ENCODE data around the gene ARG2.

The ARG2 gene

DNA sequence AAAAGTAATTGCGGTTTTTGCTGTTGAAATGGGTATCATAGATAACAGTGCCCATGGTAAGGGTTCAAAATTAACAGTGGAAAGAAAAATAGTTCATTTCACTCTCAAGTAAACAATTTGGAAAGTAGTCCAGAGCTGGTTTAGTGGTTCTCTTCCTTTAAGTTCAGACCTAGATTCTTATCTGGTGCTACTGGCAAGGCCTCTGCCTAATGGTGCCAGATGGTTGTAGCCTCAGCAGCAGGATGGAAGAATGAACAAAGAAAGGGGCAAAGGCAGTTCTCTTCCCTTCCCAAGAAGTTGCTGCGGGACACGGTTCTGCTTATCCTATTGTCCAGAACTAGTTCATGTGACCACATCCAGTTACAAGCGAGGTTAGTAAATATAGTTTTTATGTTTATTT is 10.5 kb downstream of the ARG2 start:
- in situ Hi-C loops (cut with MboI; ENCODE audit: low sequenced_read_pairs) = no loop called here

DNA sequence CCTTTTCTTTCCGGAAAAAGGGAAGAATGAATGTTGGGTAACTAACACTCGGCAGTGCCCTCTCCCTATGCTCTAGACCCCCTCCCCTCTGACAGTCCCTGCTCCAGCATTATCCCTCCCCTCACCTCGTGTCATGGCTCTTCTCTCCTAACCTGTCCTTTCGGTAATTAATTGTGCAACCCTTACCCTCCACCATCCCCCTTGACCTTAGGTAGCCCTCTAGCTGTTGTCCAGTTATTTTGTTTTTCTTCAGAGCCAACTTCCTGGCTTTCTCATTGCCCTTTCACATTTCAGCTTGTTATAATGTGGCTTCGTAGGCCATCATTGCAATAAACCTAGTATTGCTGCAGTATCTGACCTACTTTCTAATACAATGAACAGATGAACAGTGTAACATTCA is 11.2 kb downstream of the ARG2 start:
- in situ Hi-C loops (cut with MboI; ENCODE audit: low sequenced_read_pairs) = no loop called here

DNA sequence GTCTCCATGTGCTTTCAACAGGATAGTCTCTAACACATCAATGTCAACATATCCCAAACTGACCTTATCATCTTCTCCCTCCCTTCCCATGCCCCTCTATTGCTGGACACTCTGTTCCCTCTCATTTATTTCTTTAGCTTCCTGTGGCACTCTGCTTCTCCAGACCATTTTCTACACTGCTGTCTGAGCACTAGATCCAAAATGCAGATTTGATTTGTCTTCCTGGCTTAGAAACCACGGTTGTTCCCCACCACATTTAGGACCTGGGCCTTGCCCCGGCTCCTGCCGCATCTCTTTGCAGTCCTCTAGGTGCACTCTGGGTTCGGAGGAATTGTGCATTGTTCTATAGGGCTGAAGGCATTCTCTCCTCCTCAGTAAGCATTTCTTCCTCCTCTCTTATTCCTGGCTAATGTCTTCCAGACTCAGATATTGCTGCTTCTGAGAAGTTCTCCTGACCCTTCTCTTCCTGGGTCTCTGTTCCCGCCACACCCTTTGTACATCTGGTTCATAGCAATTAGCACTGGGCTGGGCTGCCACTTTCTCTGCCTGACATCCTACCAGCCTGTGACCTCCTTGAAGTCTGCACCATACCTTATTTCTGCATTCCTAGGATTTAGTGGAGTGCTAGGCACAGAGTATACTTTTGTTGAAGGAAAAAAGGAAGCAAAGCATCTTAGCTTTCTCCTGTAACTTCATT is 13.9 kb downstream of the ARG2 start:
- in situ Hi-C loops (cut with MboI; ENCODE audit: low sequenced_read_pairs) = no loop called here

DNA sequence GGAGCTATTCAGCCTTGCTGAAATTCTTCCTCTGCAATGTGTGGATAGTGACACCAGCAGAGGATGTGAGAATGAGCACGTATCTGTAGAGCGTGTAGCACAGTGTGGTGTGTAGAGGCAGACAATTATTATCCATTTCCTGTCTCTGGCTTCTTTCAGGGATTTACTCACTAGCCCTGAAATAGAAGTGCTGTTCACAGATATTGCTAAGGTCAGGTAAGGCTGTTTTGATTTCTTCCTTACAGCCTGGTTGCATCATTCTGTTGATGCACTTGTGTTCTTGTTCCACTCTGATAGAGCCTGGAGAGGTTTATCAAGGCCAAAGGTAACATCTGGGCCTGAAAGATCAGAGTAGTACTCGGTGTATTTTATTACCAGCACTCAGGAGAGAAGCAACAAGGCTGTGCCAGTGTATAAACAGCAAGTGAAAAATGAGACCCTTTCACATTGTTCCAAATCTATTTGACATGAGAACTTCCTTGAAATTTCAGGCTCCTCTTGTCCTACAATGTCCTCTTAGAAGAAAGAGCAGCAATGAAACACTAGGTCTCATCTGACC is 16.7 kb downstream of the ARG2 start:
- in situ Hi-C loops (cut with MboI; ENCODE audit: low sequenced_read_pairs) = no loop called here

DNA sequence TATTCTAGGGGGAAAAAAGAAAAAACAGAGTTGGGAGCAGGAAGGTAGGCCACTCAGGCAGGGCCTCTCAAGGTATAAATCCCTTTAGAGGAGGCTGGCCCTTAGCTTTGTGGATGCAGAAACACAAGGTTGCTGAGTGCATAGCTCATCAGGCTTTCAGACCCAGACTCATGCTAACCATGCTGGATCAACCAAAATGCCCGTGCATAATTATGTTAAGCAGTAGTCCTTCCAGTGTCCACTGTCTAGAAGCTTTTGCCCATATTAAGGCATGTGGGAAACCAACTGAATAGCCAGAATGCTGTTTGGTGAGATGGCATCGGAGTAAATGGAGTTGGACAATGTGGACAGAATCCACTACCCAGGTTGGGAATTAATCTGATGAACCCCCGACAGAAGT is 18.9 kb downstream of the ARG2 start:
- in situ Hi-C loops (cut with MboI; ENCODE audit: low sequenced_read_pairs) = no loop called here

DNA sequence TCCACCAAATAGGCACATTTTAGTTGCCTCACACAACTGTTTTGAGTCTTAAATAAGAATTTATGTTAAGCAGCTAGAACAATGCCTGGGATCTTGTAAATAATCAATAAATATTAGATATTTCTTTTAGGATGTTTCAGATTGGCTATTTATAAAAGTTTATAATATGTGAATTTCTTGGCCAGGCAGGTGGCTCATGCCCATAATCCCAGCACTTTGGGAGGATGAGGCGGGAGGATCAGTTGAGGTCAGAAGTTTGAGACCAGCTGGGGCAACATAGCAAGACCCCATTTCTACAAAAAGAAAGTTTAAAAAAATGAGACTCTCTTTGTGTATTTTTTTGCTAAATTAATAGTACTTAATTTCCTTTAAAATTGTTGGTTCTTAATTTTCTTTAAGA is 21.8 kb downstream of the ARG2 start:
- in situ Hi-C loops (cut with MboI; ENCODE audit: low sequenced_read_pairs) = no loop called here

DNA sequence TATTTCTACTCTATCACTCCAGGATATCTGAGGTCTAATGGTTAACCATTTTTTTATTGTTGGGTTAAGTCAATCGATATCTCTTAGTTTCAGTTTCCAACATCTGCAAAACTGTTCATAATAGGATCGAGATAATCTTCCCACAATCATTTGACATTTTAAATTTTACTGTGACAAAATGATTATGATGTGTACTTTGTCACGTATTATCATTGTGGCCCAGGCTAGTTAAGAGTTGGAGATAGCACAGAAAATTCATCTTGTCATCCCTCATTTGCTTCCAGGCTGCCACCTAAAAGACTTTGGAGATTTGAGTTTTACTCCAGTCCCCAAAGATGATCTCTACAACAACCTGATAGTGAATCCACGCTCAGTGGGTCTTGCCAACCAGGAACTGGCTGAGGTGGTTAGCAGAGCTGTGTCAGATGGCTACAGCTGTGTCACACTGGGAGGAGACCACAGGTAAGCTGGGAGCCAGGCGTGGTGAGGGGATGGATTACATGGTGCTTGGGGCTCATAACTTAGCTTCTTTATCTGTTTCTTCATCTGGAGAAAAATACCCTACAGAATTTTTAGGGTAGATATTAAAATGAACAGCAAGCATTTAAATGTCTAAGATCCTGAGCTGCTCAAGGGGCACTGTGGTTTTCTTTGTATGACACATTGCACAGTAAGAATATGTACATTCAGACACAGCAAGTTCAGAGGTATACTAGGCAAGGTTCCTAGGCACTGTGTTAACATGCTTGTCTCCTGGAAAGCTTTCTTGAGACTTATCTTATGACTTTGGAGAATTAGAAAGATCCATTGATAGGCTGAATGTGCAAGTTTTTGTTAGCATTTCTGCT is 22.4 kb downstream of the ARG2 start:
- in situ Hi-C loops (cut with MboI; ENCODE audit: low sequenced_read_pairs) = no loop called here

DNA sequence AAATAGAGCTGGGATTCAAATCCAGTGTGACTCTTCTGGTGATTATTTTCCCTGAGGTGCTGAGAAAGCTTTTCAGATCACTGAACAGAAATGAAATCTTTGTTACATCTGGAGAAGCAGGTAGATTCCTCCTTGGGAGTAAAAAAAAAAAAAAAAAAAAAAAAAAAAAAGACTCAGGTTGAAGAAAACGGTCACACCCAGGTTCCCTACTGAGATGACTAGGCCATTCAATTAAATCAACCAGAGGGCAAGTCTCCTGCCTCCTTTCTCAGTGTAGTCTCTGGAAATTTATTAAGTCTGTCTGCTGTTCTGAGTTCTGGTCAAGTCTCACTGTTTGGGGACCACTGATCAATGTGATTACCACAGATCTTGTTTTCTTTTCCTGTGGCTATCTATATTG is 24.0 kb downstream of the ARG2 start:
- in situ Hi-C loops (cut with MboI; ENCODE audit: low sequenced_read_pairs) = no loop called here

DNA sequence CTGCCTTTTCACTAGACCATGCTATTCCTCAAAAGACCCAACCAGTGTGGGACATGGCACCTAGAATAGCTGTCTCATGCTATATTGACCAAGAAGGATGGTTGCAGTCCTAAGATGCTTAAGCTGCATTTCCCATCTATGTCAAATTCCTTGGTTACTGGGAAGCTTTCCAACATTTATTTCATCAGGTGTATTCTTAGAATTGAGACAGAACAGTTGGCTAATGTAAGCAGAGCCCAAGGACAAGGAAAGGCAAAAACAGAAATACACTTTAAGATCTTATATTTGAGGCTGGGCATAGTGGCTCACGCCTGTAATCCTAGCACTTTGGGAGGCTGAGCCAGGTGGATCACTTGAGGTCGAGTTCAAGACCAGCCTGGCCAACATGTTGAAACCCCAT is 24.7 kb downstream of the ARG2 start:
- in situ Hi-C loops (cut with MboI; ENCODE audit: low sequenced_read_pairs) = no loop called here

DNA sequence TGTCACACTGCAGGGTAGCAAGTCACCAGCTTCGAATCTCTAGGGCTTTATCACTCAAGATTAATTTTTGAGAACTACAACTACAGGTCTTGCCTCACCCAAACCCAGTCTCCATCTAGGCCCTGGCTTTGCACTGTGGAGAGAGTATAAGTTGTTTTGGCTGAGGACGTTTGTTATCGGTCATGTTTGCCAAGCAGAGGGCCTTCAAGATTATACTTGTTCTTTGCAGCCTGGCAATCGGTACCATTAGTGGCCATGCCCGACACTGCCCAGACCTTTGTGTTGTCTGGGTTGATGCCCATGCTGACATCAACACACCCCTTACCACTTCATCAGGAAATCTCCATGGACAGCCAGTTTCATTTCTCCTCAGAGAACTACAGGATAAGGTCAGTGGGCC is 25.7 kb downstream of the ARG2 start:
- in situ Hi-C loops (cut with MboI; ENCODE audit: low sequenced_read_pairs) = no loop called here

DNA sequence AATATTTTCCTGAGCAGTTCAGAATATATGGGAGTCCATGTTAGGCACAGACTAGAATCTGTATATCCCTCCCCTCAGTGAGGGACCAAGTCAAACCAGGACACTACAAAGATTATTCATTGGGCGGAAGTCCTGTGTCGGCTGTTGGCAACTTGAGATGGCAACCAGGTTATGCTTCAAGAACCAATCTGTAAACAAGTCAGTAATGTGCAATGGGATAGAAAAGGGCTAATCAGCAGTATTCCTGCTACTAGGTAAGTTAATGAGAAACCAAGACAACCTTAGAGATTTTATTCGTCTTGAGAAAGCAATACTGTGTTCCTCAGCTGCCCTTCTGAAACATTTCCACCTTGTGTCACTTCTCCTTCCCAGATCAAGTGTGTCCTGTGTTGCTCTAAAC is 26.4 kb downstream of the ARG2 start:
- in situ Hi-C loops (cut with MboI; ENCODE audit: low sequenced_read_pairs) = no loop called here

DNA sequence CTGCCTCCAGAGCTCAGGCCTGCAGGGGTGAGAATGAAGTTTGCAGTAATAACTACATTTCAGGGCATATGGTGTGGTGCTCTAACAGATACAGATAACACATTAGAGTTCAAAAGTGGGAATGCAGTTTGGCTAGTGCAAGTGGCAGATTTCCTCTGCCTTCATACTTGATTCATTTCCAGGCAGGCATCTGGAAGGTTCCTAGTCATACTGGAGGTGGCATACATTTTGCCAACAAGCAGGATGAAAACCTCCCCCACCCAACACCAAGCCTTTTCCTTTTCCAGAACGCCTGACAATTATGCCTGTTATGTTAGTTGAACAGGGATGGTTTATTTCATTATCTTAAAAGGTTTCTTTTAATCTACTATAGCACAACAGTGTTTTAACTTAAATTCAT is 30.4 kb downstream of the ARG2 start:
- in situ Hi-C loops (cut with MboI; ENCODE audit: low sequenced_read_pairs) = no loop called here

DNA sequence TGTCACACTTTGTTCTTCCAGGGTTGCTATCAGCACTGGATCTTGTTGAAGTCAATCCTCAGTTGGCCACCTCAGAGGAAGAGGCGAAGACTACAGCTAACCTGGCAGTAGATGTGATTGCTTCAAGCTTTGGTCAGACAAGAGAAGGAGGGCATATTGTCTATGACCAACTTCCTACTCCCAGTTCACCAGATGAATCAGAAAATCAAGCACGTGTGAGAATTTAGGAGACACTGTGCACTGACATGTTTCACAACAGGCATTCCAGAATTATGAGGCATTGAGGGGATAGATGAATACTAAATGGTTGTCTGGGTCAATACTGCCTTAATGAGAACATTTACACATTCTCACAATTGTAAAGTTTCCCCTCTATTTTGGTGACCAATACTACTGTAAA is 31.0 kb downstream of the ARG2 start:
- in situ Hi-C loops (cut with MboI; ENCODE audit: low sequenced_read_pairs) = no loop called here

DNA sequence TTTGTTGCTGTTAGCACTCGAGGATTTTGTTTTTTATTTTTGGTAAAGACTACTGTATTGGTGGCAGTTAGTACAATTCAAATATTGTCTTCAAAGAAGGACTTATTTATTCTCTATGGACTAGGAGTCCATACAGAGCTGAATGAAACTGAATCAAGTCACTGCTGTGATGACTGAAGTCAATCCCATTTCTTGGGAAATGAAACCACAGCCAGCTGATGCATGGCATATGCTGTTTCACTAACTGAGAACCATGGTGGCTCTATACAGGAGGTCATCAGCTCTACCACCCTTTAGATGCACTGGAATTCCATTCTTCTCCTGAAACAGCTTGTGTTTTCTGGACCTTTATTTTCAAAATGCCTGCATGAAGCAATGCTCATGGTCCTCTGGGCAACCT is 32.5 kb downstream of the ARG2 start:
- in situ Hi-C loops (cut with MboI; ENCODE audit: low sequenced_read_pairs) = no loop called here

DNA sequence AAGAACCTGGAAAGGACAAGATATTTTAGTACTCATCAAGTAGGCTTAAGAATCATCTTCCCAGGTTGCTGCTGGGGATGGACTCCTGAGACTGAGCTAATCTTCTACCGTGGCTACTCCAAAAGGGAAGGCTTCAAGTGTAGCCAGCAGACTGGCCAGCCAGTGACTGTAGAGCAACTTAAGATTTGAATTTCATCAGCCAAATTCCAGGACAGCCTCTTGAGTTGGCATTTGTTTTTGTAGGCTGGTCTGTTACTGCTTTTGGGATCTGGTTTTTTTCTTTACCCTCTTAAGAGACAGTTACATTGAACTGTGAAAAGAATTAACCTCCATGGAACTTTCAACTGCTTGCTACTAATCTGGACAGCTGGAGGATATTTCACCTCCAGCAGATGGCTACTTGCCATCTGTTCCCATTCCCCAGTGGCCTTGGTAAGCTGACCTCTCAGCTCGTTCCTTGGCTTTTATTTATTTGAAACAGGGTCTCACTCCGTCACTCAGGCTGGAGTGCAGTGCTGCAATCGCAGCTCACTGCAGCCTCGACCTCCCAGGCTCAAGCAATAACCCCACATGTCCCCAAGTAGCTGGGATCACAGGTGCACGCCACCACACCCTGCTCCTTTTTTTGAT is 34.0 kb downstream of the ARG2 start:
- in situ Hi-C loops (cut with MboI; ENCODE audit: low sequenced_read_pairs) = no loop called here

DNA sequence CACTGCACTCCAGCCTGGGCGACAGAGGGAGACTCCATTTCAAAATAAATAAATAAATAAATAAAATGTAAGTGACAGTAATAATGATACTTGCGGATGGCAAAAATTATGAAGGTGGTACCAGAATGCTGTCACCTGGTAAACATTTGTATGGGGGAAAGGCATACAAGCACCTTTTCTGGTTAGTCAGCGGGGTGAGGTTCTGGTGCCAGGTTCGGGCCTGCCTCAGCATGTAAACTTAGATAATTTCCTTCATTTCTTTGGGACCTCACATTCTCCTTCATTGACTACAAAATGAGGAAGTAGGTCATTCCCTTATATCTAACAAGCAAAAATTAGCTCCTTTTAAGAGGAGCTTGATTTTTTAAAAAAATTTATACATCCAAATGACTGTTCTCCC is 43.9 kb downstream of the ARG2 start:
- in situ Hi-C loops (cut with MboI; ENCODE audit: low sequenced_read_pairs) = no loop called here

DNA sequence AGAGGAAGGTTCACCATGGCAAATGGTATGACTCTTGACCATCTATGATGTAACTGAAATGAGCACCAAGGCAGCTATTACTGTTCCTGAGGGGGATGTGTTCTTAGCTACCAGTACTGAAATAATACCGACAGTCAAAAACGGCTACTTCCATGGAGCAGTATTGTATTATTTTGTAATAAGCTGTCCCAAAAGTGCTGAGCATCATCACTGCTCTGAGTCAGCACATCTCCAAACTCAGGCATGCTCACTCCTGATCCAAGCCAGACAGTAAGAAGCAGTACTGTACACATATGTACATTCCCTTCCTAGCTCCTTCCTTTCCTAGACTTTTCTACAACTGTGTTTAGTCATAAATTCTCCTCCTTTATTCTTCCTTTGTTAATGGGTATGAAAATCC is 46.1 kb downstream of the ARG2 start:
- in situ Hi-C loops (cut with MboI; ENCODE audit: low sequenced_read_pairs) = no loop called here

DNA sequence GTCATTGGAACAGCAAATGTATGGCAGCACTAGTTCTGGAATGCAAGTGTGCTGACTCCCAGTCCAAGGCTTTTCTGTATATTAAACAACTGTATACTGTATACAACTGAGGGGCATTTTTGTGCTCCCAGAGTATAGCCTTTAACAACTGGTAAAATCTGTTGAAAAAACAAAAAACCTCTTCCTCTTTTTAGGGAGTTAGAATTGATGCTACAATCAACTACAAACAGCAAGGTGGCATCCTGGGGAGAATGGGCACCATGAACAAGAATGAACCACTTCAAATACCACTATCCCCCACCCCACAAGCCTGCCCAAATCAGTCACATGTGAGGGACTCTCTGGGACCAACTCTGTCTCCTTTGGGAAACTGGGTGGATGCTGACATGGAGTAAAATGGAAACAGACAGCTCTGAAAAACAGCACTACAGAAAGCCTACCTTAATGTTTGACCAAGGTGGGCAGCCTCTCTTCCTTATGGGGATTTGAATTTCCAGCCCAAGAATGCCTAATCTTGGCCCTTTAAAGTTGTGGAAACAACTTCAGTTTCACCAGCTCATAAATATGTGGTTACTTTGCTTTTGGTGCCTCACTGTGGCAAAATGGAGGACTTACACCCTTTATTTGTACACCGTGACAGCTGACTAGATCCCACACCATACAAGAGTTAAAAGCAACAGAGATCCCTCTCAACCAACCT is 47.2 kb downstream of the ARG2 start:
- in situ Hi-C loops (cut with MboI; ENCODE audit: low sequenced_read_pairs) = no loop called here

DNA sequence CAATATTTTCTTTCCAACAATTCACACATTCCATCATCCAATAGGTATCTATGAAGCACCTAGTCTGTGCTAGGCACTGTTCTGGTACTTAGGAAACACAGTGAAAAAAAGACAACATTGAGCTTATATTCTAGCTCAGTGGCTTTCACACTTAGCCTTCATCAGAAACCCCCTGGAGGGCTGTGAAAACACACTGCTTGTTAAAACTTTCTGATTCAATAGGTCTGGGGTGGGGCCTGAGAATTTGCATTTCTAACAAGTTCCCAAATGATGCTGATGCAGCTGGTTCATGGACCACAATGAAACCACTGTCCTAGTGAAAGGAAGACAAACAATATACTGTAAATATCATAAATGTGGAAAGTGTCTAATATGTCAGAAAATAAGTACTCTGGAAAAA is 48.8 kb downstream of the ARG2 start:
- in situ Hi-C loops (cut with MboI; ENCODE audit: low sequenced_read_pairs) = no loop called here

DNA sequence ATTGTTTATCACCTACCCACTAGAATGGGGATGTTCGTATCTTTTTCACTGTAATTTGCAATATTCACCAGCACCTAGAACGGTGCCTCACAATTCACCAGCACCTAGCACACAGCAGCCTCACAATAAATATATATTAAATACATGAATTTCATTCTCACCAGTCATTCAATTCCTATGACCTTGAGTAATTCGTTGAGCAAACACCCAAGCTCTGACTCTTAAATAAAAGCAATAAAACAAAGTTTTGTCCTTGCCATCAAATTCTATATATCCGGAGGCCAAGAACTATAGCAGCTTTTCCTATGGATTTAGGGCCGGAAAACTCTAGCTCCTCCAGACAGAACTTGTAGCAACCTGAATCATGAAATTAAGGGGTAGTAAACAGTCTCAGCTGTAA is 53.7 kb downstream of the ARG2 start:
- in situ Hi-C loops (cut with MboI; ENCODE audit: low sequenced_read_pairs) = no loop called here

DNA sequence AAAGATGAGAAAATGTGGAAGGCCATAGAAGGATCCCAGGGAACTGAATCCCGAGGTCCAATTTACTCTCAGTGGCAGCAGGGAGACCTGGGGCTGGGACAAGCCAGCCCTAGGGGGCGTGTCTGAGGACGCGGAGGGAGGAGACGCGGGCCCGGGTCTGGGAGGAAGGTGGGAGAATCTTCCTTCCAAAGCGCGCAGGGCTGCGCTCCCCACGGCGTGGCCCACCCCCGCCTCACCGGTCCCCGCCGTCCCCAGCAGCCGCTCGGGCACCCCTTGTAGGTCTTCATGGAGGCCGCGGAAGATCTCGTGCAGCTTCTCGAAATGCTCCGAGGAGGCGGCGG is 54.4 kb downstream of the ARG2 start:
- in situ Hi-C loops (cut with MboI; ENCODE audit: low sequenced_read_pairs) = no loop called here

All from HL-60/S4 treated with phorbol 12-myristate 13-acetate at 8.2 ng/mL for 4 days and 3 days (cell line).